ES-I3 (cell line): ENCODE data around the gene CACNB3.
"Not testable (repeated sequence)": the region's sequence is repeated elsewhere in the genome, so short reads cannot be mapped to it uniquely, and the experiment has no call there.

Experiments
- H3K36me3 ChIP-seq: 2 replicates; pipeline ENCODE4 v1.6.1; 2013; ENCODE audit warnings: mild to moderate bottlenecking, low read length, control low read depth, moderate library complexity; ENCODE audit not compliant: insufficient read depth
- H3K4me1 ChIP-seq: 2 replicates; pipeline ENCODE4 v1.6.1; 2013; ENCODE audit warnings: mild to moderate bottlenecking, control low read depth, low read length; ENCODE audit not compliant: insufficient read depth
- H3K9ac ChIP-seq: 2 replicates; pipeline ENCODE4 v1.6.1; 2013; ENCODE audit warnings: low read depth, mild to moderate bottlenecking, low read length, moderate library complexity
- H3K9me3 ChIP-seq: 2 replicates; pipeline ENCODE4 v1.6.1; 2013; ENCODE audit warnings: mild to moderate bottlenecking, low read length, moderate library complexity; ENCODE audit not compliant: control insufficient read depth, insufficient read depth

CACNB3 gene

GRCh38 chr12:48822139-48822538, 3.8 kb downstream of the CACNB3 start:
- H3K36me3 ChIP-seq, result no peaks in the 10 kb centered on the region
- H3K4me1 ChIP-seq, result peaks cover 12% of the 10 kb centered on the region; the same call in 1 of the 2 replicates
- no peak overlapping the region for H3K9ac ChIP-seq
- H3K9me3 ChIP-seq, result no peaks in the 10 kb centered on the region

- no peaks in the 10 kb centered on the region for H3K9me3 ChIP-seq
- H3K4me1 ChIP-seq, result peaks cover 8% of the 10 kb centered on the region; the same call in 1 of the 2 replicates
- no peak overlapping the region for H3K9ac ChIP-seq
- H3K36me3 ChIP-seq, result no peaks in the 10 kb centered on the region
These were observed 4.4 kb downstream of the CACNB3 start for GRCh38 chr12:48822711-48823110.

GRCh38 chr12:48823281-48823680, 5.0 kb downstream of the CACNB3 start:
- no peaks in the 10 kb centered on the region; the same call in 1 of the 2 replicates for H3K36me3 ChIP-seq
- H3K9me3 ChIP-seq, result no peaks in the 10 kb centered on the region
- peaks cover 8% of the 10 kb centered on the region; the same call in 1 of the 2 replicates for H3K4me1 ChIP-seq
- H3K9ac ChIP-seq, result no peak overlapping the region

GRCh38 chr12:48824112-48824511, 5.8 kb downstream of the CACNB3 start:
- no peaks in the 10 kb centered on the region for H3K9me3 ChIP-seq
- no peaks in the 10 kb centered on the region; the same call in 1 of the 2 replicates for H3K36me3 ChIP-seq
- H3K4me1 ChIP-seq, result peaks cover 8% of the 10 kb centered on the region; the same call in 1 of the 2 replicates
- no peak overlapping the region for H3K9ac ChIP-seq

- Histone ChIP-seq H3K36me3 (peaks cover 2% of the 10 kb centered on the region; the same call in 1 of the 2 replicates), H3K9me3 (no peaks in the 10 kb centered on the region), H3K4me1 (peaks cover 5% of the 10 kb centered on the region; the same call in 1 of the 2 replicates), H3K9ac (no peak overlapping the region)
These were observed 6.6 kb downstream of the CACNB3 start for GRCh38 chr12:48824905-48825304.

- Histone ChIP-seq H3K9me3 (no peaks in the 10 kb centered on the region), H3K9ac (no peak overlapping the region), H3K4me1 (no peaks in the 10 kb centered on the region), H3K36me3 (peaks cover 11% of the 10 kb centered on the region; the same call in 1 of the 2 replicates)
These were observed 8.0 kb downstream of the CACNB3 start for GRCh38 chr12:48826209-48826855.

GRCh38 chr12:48827026-48827425, 8.7 kb downstream of the CACNB3 start:
- no peak overlapping the region for H3K9ac ChIP-seq
- H3K9me3 ChIP-seq, result no peaks in the 10 kb centered on the region
- no peaks in the 10 kb centered on the region for H3K4me1 ChIP-seq
- H3K36me3 ChIP-seq, result peaks cover 12% of the 10 kb centered on the region; the same call in 1 of the 2 replicates

- Histone ChIP-seq H3K9ac (no peak overlapping the region), H3K4me1 (no peaks in the 10 kb centered on the region), H3K36me3 (peaks cover 16% of the 10 kb centered on the region; the same call in 1 of the 2 replicates), H3K9me3 (no peaks in the 10 kb centered on the region)
These were observed 9.3 kb downstream of the CACNB3 start for GRCh38 chr12:48827513-48828096.

GRCh38 chr12:48828293-48828692, 10.0 kb downstream of the CACNB3 start:
- peaks cover 20% of the 10 kb centered on the region for H3K36me3 ChIP-seq
- no peaks in the 10 kb centered on the region for H3K9me3 ChIP-seq
- no peaks in the 10 kb centered on the region for H3K4me1 ChIP-seq
- H3K9ac ChIP-seq, result no peak overlapping the region

GRCh38 chr12:48828841-48829575, 10.7 kb downstream of the CACNB3 start:
- H3K36me3 ChIP-seq, result peaks cover 27% of the 10 kb centered on the region
- no peaks in the 10 kb centered on the region for H3K9me3 ChIP-seq
- no peaks in the 10 kb centered on the region for H3K4me1 ChIP-seq
- no peak overlapping the region for H3K9ac ChIP-seq

- Histone ChIP-seq H3K9me3 (no peaks in the 10 kb centered on the region), H3K4me1 (no peaks in the 10 kb centered on the region), H3K36me3 (peaks cover 33% of the 10 kb centered on the region), H3K9ac (no peak overlapping the region)
These were observed 13.0 kb downstream of the CACNB3 start for GRCh38 chr12:48831257-48831656.

- Histone ChIP-seq H3K9me3 (no peaks in the 10 kb centered on the region), H3K4me1 (no peaks in the 10 kb centered on the region), H3K9ac (no peak overlapping the region), H3K36me3 (peaks cover 42% of the 10 kb centered on the region)
These were observed 14.2 kb downstream of the CACNB3 start for GRCh38 chr12:48832321-48833060.

GRCh38 chr12:48838048-48838447, 19.8 kb downstream of the CACNB3 start:
- Histone ChIP-seq H3K9ac (no peak overlapping the region), H3K36me3 (peaks cover 45% of the 10 kb centered on the region), H3K9me3 (no peaks in the 10 kb centered on the region), H3K4me1 (no peaks in the 10 kb centered on the region)

- not testable (repeated sequence) for H3K9me3 ChIP-seq, H3K9ac ChIP-seq, H3K4me1 ChIP-seq
- H3K36me3 ChIP-seq, result peaks cover 32% of the 10 kb centered on the region
These were observed 23.7 kb downstream of the CACNB3 start for GRCh38 chr12:48842021-48842420.
